Daoy (cell line): ENCODE results near the gene TJP1. TPM values are rescaled to one million over a fixed set of nuclear protein-coding genes. Genes with fewer than 3 reads are reported as not detected.
A peak's percentile ranks its signal among the peaks of the same experiment; 100 is the strongest.

Experiments used
- DNase-seq: peaks from one replicate; pipeline ENCODE4 v3.0.0-alpha.2; 2015; ENCODE audit warnings: low read depth
- total RNA-seq: library from RNA; depleted of rRNA; stranded (reverse); fragments of >200 nt; shearing (Covaris generic); gene quantifications from 2 replicates; pipeline ENCODE4 v1.2.3, GENCODE V29; 2014

Gene TJP1
- total RNA-seq, 1 experiment from 2014 or later = 29.4 TPM

DNA sequence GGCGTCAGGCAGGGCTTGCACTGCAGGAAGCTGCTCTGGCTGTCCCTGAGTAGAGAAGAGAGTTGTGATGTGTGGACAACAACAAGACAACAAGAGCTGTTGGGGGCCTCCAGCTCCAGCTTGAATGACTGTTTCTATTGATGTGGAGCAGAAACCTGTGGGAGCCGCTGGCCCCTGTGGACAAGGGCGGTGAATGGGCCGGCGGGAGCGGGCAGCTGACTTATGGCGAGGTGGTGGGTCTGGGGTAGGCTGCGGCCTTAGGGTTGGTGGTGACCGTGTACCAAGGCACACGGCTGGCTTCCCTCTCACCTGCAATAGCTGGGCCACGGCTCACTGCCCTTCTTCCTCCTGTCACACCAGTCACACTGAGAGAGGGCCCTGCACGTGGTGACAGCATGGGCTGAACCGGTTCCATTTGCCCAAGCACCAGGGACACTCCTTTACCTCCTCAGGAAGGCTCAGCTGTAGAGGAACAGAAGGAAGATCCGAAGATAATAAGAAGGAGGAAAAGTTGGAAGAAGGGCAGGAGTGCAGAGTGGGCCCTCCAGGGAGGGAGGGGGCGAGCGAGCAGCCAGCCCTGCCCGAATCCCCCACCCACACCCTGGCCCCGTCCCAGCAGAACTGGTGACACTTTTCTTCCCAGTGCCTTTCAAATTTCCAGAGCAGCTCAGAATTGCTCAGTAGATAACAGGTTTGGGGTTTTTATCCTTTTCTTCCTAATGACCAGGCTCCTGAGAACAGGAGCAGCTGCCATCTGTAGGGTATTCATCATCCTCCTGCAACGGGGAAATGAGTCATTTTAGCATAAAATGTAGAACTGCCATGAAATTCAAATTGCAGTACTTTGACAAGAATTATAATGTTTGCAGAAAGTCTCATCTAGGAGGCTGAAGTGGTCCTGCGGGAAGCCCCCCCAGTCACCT is 136.9 kb downstream of the TJP1 start:
- DNase-seq = peak; percentile 36

- no peak for DNase-seq
Observed at GRCh38 chr15:29682781-29683180, 139.5 kb downstream of the TJP1 start.

DNA sequence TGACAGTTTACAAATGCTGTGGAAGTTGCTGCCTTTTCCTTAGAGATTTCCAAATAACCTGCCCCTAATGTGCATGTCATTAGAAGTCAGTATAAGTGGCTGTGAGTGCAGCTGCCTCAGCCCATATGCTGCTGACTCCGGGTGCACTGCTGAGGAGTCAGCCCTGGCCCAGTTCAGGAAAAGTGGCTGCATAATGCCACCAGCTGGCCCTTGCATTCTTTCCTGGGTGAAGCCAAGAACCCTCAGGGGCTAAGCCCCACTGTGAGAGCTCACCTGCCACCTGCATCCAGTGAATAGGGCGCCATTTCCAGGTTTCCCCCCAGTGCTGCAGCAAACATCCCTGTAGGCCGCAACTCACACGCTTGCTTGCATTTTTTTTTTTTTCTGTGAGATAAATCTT is 139.9 kb downstream of the TJP1 start:
- no peak for DNase-seq

GRCh38 chr15:29681946-29682345 is 140.3 kb downstream of the TJP1 start:
- DNase-seq = no peak

DNA sequence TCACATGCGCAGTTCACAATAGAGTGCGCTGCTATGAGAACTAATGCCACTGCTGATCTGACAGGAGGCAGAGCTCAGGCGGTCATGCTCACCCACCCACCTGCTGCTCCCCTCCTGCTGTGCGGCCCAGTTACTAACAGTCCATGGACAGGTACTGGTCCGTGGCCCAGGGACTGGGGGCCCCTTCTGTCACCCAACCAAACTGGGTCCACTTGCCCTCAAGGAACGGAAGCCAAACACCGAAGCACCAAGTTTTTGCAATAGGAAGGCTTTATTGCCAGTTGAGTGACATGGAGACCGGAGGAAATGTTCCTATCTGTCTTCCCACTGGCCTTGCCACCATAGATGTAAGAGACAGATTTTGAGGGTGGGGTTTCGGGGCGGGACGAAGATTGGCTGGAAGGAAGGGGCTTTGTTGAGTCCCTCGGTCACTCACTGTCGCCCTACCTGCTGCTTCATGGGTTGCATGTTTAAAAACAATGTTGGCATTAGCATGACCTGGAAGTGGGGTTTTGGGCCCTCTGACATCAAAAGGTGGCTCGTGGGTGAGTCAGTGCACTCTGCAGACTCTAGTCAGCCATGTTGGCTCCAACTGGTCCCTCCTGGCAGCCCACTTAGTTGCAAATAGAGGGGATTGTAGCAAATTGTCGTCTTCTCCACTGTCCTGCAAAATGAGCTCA is 141.0 kb downstream of the TJP1 start:
- no peak for DNase-seq

DNA sequence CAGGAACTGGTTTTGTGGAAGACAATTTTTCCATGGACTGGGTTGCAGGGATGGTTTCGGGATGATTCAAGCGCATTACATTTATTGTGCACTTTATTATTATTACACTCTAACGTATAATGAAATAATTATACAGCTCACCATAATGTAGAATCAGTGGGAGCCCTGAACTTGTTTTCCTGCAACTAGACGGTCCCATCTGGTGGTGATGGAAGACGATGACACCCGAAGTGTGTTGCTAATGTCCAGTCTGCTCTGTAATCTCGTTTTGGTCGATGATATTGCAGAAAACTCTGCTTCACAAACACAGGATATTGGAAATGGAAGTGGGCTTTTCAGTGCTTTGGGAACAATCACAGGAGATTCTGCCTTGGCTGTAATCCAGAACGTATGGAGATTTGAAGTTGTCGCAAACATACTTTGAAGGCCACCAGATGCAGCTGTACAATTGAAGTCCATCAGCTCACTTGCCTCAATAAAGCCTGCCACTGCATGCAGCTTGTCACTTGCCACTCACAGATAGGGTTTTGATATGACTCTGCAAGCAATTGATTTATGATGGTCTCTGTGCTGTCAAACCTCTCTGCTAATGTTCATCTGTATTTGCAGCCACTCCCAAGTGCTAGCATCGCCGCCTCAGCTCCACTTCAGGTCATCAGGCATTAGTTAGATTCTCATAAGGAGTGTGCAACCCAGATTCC is 141.7 kb downstream of the TJP1 start:
- DNase-seq = no peak

GRCh38 chr15:29678504-29679034 is 143.7 kb downstream of the TJP1 start:
- DNase-seq = no peak

- no peak for DNase-seq
Observed at GRCh38 chr15:29677871-29678461, 144.3 kb downstream of the TJP1 start.

DNA sequence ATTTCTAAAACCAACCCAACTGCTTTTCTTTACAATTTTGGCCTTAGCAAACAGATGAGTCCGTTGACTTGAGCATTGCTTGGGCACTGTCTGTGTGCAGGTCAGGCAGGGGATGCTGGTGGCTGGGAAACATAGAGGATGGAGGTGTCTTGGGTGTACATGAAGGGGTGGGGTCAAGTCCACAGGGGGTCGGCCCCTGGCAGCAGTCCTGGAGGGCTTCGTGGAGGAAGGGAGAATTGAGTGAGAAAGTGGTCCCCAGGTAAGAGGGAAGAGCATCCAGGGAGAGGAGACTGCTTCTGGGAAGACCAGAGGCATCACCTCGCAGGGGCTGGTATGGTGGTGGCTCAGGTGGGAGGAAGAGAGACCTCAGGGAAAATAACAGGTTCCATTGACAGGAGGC is 144.8 kb downstream of the TJP1 start:
- DNase-seq = no peak

GRCh38 chr15:29676961-29677402 is 145.3 kb downstream of the TJP1 start:
- DNase-seq = peak; percentile 83

- DNase-seq = peak; percentile 69
Observed at GRCh38 chr15:29676374-29676960, 145.8 kb downstream of the TJP1 start.

- no peak for DNase-seq
Observed at GRCh38 chr15:29675791-29676301, 146.4 kb downstream of the TJP1 start.

GRCh38 chr15:29674661-29675533 is 147.4 kb downstream of the TJP1 start:
- DNase-seq = peak; percentile 76

DNA sequence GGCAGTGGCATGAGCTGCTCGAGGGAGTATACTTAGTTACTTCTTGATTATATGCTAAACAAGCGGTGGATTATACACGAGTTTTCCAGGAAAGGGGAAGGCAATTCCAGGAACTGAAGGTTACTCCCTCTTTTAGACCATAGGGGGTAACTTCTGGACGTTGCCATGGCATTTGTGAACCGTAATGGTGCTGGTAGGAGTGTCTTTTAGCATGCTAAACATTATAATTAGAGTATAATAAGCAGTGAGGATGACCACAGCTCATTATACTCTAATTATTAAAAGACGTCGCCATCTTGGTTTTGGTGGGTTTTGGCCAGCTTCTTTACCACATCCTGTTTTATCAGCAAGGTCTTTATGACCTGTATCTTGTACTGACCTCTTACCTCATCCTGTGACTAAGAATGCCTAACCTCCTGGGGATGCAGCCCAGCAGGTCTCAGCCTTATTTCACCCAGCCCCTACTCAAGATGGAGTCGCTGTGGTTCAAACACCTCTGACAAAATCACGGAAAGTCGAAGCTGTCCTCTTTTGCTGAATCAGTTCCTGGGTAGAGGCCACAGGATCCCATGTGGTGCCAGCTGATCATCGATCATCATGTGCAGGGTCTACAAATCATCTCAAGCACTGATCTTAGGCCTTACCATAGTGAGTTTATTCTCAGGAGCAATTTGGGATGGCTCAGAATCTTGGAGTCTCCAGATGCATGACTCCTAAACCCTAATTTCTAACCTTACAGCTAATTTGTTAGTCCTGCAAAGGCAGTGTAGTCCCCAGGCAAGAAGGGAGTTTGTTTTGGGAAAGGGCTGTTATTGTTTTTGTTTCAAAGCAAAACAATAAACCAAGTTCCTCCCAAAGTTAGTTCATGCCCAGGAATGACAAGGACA is 149.1 kb downstream of the TJP1 start:
- DNase-seq = peak; percentile 66

- peak; percentile 50 for DNase-seq
Observed at GRCh38 chr15:29672446-29672845, 149.8 kb downstream of the TJP1 start.

DNA sequence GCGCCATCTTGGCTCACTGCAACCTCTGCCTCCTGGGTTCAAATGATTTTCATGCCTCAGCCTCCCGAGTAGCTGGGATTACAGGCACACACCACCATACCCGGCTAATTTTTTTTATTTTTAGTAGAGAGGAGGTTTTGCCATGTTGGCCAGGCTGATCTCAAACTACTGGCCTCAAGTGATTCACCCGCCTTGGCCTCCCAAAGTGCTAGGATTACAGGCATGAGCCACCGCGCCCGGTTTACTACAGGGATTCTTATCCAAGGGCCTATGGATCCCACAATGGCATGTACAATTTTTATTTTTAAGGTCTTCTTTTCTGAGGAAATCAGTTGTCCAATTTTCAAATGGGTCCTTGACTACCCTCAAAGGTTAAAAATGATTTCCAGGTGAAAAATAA is 150.2 kb downstream of the TJP1 start:
- DNase-seq = peak; percentile 78

GRCh38 chr15:29670998-29671981 is 151.0 kb downstream of the TJP1 start:
- peak; percentile 94 for DNase-seq

- DNase-seq = peak; percentile 68
Observed at GRCh38 chr15:29670266-29670665, 152.0 kb downstream of the TJP1 start.
